Esophagus muscularis mucosa (tissue), 4 donors: ENCODE data around the gene SELL. TPM values are rescaled to one million over a fixed set of nuclear protein-coding genes. Genes with fewer than 3 reads are reported as not detected.

Source experiments
- DNase-seq: peaks from one replicate; pipeline ENCODE4 v3.0.0-alpha.2; 2017; ENCODE audit errors: extremely low spot score
- H3K27ac ChIP-seq, 4 donors: fragments of 200-600 bp; sonication (generic); replicated peaks in 1 of 4; 1 replicate in 3 of 4; 2 replicates in 1 of 4; pipeline ENCODE4 v1.5.1; 2016 to 2019; ENCODE audit warnings: mild to moderate bottlenecking in 1 of 4
- H3K27me3 ChIP-seq, 4 donors: fragments of 200-600 bp; sonication (generic); one replicate each; pipeline versions ENCODE4 v1.5.1 to v1.6.0; 2016 to 2019
- H3K36me3 ChIP-seq, 4 donors: fragments of 200-600 bp; sonication (generic); one replicate each; pipeline ENCODE4 v1.5.1; 2016 to 2019
- H3K4me1 ChIP-seq, 4 donors: fragments of 200-600 bp; sonication (generic); one replicate each; pipeline ENCODE4 v1.5.1; 2016 to 2019
- H3K4me3 ChIP-seq, 4 donors: fragments of 200-600 bp; sonication (generic); 1 replicate in 2 of 4; 2 replicates in 2 of 4; pipeline ENCODE4 v1.5.1; 2016 to 2019; ENCODE audit warnings: mild to moderate bottlenecking in 4 of 4, moderate library complexity in 1 of 4
- H3K9me3 ChIP-seq, 4 donors: fragments of 200-600 bp; sonication (generic); 1 replicate in 3 of 4; 2 replicates in 1 of 4; pipeline ENCODE4 v1.5.1; 2016 to 2019
- CTCF ChIP-seq, 3 experiments: fragments of 200-600 bp in 2 of 3; fragments of 450-650 bp in 1 of 3; sonication (generic) in 2 of 3; IDR thresholded peaks; one replicate each; pipeline ENCODE4 v1.5.1; 2017 to 2019; ENCODE audit warnings: antibody characterized with exemption in 3 of 3, mild to moderate bottlenecking in 2 of 3, moderate library complexity in 1 of 3
- EP300 ChIP-seq: sonication (generic); formaldehyde crosslinking; IDR thresholded peaks from one replicate; pipeline ENCODE4 v1.6.1; 2017; ENCODE audit warnings: antibody characterized with exemption
- POLR2A ChIP-seq: fragments of 450-650 bp; IDR thresholded peaks from one replicate; pipeline ENCODE4 v1.6.1; 2017; ENCODE audit warnings: antibody characterized with exemption, moderate library complexity, mild to moderate bottlenecking, low read depth
- POLR2AphosphoS5 ChIP-seq, 2 donors: sonication (generic); formaldehyde crosslinking; IDR thresholded peaks; one replicate each; pipeline ENCODE4 v1.6.1; 2017; ENCODE audit warnings: antibody characterized with exemption in 2 of 2
- WGBS: methylation state at CpG from one replicate; pipeline ENCODE4 v1.1.5; 2018; 5-methylcytosine and 5-hydroxymethylcytosine counted together
- intact Hi-C: fragments of 100-400 bp; cut with DNase I; formaldehyde crosslinking; loops from one replicate; pipeline ENCODE4 v1.15.1; 2023
- total RNA-seq, 4 donors: library from RNA; depleted of rRNA; stranded (reverse); fragments of >200 nt; gene quantifications; one replicate each; pipeline versions ENCODE4 v1.1.0 to v1.2.1, GENCODE V29; 2016

SELL gene
- total RNA-seq, 4 donors from 2014 or later, result 0.42 to 11.9 (median 0.86) TPM

GRCh38 chr1:169696273-169697100 lies 14.9 kb downstream of the SELL start:
- WGBS, result 67% methylated on average over 3 of the region's 3 CpGs

DNA sequence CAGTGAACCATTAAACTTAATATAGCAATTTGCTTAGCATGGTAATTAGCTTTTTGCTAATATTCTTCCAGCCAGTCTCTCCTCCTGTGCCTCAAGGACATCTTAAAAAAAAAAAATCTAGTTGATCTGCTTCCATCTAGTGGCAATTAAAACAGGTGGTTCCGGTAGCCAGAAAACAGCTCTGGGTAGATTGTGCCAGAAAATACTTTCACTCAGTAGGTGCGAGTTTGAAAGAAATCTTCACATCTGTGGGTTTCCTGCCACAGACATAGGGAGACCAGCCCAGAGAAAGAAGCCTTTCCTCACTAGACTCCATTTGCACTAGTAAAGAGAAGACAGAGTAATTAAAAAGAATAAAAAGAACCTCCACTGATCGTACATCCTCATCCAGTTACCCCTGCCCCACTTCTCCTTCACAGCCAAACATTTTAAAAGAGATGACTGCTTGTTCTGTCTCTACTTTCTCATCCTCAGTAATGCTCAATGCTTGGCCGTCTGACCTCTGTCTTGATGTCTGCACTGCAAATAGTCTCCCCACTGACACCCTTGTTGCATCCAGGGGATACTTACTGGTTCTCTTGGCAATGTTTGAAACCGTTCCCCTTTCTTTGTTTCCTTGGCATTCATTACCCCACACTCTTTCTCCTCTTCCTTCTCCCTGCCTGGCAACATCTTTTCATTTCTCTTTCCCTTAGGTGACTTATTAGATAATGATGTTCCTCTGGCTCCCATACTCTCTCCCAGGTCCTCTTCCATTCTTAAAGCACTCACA lies 16.9 kb downstream of the SELL start:
- DNase-seq, result no peak
- intact Hi-C loops, result no loop called here
- WGBS, result 57% methylated on average over 5 of the region's 5 CpGs
- Histone ChIP-seq H3K27ac (no peak overlapping the region), H3K36me3 (no peaks in the 10 kb centered on the region), H3K4me3 (no peak overlapping the region), H3K4me1 (no peaks in the 10 kb centered on the region), H3K9me3 (no peaks in the 10 kb centered on the region), H3K27me3 (no peaks in the 10 kb centered on the region)
- TF ChIP-seq CTCF (IDR thresholded peaks at IDR 0.05) (no peak), POLR2AphosphoS5 (IDR thresholded peaks at IDR 0.05) (no peak), EP300 (no peak), POLR2A (no peak)

More at GRCh38 chr1:169696273-169697100, 14.9 kb downstream of the SELL start:
- TF ChIP-seq EP300 (no peak), POLR2AphosphoS5 (IDR thresholded peaks at IDR 0.05) (no peak), CTCF (IDR thresholded peaks at IDR 0.05) (no peak), POLR2A (no peak)
- Histone ChIP-seq H3K4me3 (no peak overlapping the region), H3K27ac (no peak overlapping the region), H3K9me3 (no peaks in the 10 kb centered on the region), H3K27me3 (no peaks in the 10 kb centered on the region), H3K36me3 (no peaks in the 10 kb centered on the region), H3K4me1 (no peaks in the 10 kb centered on the region)
- DNase-seq, result no peak
- intact Hi-C loops, result no loop called here

- H3K27me3 ChIP-seq, result no peaks in the 10 kb centered on the region
- no peak overlapping the region for H3K27ac ChIP-seq
- 73% methylated on average over 4 of the region's 4 CpGs for WGBS
- intact Hi-C loops, result no loop called here
- no peaks in the 10 kb centered on the region for H3K36me3 ChIP-seq
- H3K4me1 ChIP-seq, result no peaks in the 10 kb centered on the region
- H3K4me3 ChIP-seq, result no peak overlapping the region
- no peaks in the 10 kb centered on the region for H3K9me3 ChIP-seq
- DNase-seq, result no peak
- TF ChIP-seq EP300, result no peak
- TF ChIP-seq POLR2A, result no peak
- TF ChIP-seq POLR2AphosphoS5 (IDR thresholded peaks at IDR 0.05), result no peak
- TF ChIP-seq CTCF (IDR thresholded peaks at IDR 0.05), result no peak
These were observed 18.5 kb downstream of the SELL start for GRCh38 chr1:169692756-169693460.

DNA sequence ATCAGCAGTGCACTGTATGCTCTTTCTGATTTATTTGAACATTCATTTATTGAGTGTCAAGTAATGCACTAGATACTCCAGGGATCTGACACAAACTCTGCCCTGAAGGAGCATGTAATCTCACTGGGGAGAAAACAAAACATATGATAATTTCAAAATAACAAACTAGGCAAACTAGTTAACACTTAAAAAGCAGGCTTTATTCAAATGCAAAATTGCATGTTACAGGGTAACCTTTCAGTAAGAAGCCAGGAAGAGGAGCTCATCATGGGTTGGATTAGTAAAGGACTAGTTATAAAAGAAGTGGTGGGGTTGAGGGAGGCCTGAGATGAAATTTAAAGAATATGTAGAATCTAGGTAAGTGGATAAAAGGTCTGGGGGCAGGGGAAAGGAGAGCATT lies 20.9 kb downstream of the SELL start:
- DNase-seq, result no peak
- Histone ChIP-seq H3K27me3 (no peaks in the 10 kb centered on the region), H3K4me1 (no peaks in the 10 kb centered on the region), H3K36me3 (no peaks in the 10 kb centered on the region), H3K9me3 (no peaks in the 10 kb centered on the region), H3K27ac (no peak overlapping the region), H3K4me3 (no peak overlapping the region)
- intact Hi-C loops, result no loop called here
- TF ChIP-seq EP300 (no peak), POLR2A (no peak), POLR2AphosphoS5 (IDR thresholded peaks at IDR 0.05) (no peak), CTCF (IDR thresholded peaks at IDR 0.05) (no peak)
